Measurements from ENCODE around the gene ROGDI. TPM values are rescaled to one million over a fixed set of nuclear protein-coding genes. Genes with fewer than 3 reads are reported as not detected.

ROGDI gene
- total and polyA plus RNA-seq, 10 of the 15 experiments (the other 5 are each of a cell fraction or from before 2014, with no cell fraction given) = 0.40 to 23.5 (median 12.3) TPM

DNA sequence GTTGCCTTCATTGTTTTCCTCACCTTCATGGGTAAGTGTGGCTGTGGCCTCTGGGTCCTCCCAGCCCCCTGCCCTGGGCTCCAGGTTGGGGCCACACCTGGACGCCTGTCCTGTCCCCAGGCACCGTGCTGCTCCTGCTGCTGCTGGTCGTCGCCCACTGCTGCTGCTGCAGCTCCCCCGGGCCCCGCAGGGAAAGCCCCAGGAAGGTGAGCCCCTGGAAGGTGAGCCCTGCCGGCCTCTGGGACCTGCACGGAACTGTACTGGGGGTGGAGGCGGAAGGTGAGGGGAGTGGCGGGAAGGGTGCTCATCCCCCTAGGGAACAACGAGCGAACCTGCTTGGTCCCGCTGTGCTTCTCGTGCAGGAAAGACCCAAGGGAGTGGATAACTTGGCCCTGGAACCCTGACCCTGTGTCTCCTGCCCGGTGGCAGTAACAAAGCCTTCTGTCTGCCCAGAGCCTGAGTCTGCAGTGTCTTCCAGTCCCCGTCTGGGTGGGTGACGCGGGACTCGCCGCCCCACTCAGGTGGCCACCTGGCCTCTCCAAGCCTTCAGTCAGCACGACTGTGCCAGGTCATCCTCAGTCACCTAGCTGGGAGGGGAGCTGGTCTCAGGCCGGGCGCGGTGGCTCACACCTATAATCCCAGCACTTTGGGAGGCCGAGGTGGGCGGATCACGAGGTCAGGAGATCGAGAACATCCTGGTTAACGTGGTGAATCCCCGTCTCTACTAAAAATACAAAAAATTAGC lies 6.4 kb downstream of the ROGDI start (continued):
- no peak for TF ChIP-seq ZZZ3 (IDR thresholded peaks at IDR 0.05; ENCODE audit: control insufficient read depth, insufficient read length, low read depth)

GRCh38 chr16:4795181-4795827 lies 7.1 kb downstream of the ROGDI start, which contains the start of gene SMIM22:
Gene SMIM22 (plus strand): TSS chr16:4795369. CDS start chr16:4795735, 366 bp downstream.
- SMC1A ChIA-PET (ENCODE audit: uncharacterized antibody, unreplicated experiment) = no interaction called here
- ATAC-seq (no peak), DNase-seq (ENCODE audit: low read depth, low spot score) (no peak), FAIRE-seq (no peak)
- RAD21 ChIA-PET (ENCODE audit: unreplicated experiment) = no interaction called here
- Histone ChIP-seq H4K20me1 (ENCODE audit: control insufficient read depth, insufficient read depth) (no peaks in the 10 kb centered on the region), H3K9me3 (replicated peaks; ENCODE audit: control insufficient read depth, insufficient read depth, low read length) (no peaks in the 10 kb centered on the region), H3K4me1 (ENCODE audit: control insufficient read depth, insufficient read depth, low read length) (peaks cover 4% of the 10 kb centered on the region; the same call in 1 of the 2 replicates), H3K27me3 (replicated peaks in 1 of 2; ENCODE audit: control insufficient read depth in 2 of 2, insufficient read depth in 2 of 2, low read length in 1 of 2) (no peaks in the 10 kb centered on the region), H3K36me3 (ENCODE audit: control insufficient read depth in 2 of 2, insufficient read depth in 2 of 2, low read length in 1 of 2) (no peaks in the 10 kb centered on the region), H3K4me2 (ENCODE audit: control insufficient read depth, insufficient read depth) (no peak within 1 kb of the TSS), H2AFZ (ENCODE audit: control insufficient read depth, low read depth, low read length) (no peak within 1 kb of the TSS), H3K27ac (ENCODE audit: control insufficient read depth, insufficient read depth) (no peak within 1 kb of the TSS), H3K4me3 (no peak within 1 kb of the TSS), H3K79me2 (ENCODE audit: control insufficient read depth, insufficient read depth, low read length) (no peaks in the 10 kb centered on the region), H3K9ac (ENCODE audit: control insufficient read depth, insufficient read depth, low read length) (no peak within 1 kb of the TSS)
- CTCF ChIA-PET = interaction anchor here (1.0 kb wide), 1 partner anchor 137 kb away, joined by 3 read pairs; no protein-coding TSS in a partner anchor
- in situ Hi-C loops (cut with MboI) (no loop called here), intact Hi-C loops (cut with micrococcal nuclease; ENCODE audit: unreplicated experiment) (no loop called here)
- no TSS peak for BruUV-seq (replicated peaks)
- 49% methylated on average over 11 of the region's 14 CpGs for WGBS (ENCODE audit: insufficient coverage, insufficient replicate concordance, low lambda C conversion rate, missing lambda C conversion rate)
- POLR2A ChIA-PET = interaction anchor here (0.5 kb wide), 1 partner anchor 14 kb away, joined by 3 read pairs; no protein-coding TSS in a partner anchor
- TF ChIP-seq ZNF217 (IDR thresholded peaks at IDR 0.05) (no peak), IKZF1 (conservative IDR thresholded peaks at IDR 0.05) (no peak), WRNIP1 (IDR thresholded peaks at IDR 0.05; ENCODE audit: borderline replicate concordance, low read depth, low read length) (no peak), TARDBP (IDR thresholded peaks at IDR 0.05; ENCODE audit: borderline replicate concordance) (no peak), TCF12 (IDR thresholded peaks at IDR 0.05; ENCODE audit: low read depth, low read length) (no peak), SMAD5 (IDR thresholded peaks at IDR 0.05; ENCODE audit: low read depth) (no peak), PAX8 (IDR thresholded peaks at IDR 0.05) (no peak), POLR2AphosphoS2 (IDR thresholded peaks at IDR 0.05; ENCODE audit: low read depth, low read length) (no peak), REST (IDR thresholded peaks at IDR 0.05; ENCODE audit: low read depth, low read length) (no peak), SUPT20H (IDR thresholded peaks at IDR 0.05; ENCODE audit: borderline replicate concordance, control insufficient read depth, low read depth, low read length) (no peak), MYB (IDR thresholded peaks at IDR 0.05; ENCODE audit: borderline replicate concordance, low read depth, low read length) (no peak)
- TF ChIP-seq, protein P1, sequence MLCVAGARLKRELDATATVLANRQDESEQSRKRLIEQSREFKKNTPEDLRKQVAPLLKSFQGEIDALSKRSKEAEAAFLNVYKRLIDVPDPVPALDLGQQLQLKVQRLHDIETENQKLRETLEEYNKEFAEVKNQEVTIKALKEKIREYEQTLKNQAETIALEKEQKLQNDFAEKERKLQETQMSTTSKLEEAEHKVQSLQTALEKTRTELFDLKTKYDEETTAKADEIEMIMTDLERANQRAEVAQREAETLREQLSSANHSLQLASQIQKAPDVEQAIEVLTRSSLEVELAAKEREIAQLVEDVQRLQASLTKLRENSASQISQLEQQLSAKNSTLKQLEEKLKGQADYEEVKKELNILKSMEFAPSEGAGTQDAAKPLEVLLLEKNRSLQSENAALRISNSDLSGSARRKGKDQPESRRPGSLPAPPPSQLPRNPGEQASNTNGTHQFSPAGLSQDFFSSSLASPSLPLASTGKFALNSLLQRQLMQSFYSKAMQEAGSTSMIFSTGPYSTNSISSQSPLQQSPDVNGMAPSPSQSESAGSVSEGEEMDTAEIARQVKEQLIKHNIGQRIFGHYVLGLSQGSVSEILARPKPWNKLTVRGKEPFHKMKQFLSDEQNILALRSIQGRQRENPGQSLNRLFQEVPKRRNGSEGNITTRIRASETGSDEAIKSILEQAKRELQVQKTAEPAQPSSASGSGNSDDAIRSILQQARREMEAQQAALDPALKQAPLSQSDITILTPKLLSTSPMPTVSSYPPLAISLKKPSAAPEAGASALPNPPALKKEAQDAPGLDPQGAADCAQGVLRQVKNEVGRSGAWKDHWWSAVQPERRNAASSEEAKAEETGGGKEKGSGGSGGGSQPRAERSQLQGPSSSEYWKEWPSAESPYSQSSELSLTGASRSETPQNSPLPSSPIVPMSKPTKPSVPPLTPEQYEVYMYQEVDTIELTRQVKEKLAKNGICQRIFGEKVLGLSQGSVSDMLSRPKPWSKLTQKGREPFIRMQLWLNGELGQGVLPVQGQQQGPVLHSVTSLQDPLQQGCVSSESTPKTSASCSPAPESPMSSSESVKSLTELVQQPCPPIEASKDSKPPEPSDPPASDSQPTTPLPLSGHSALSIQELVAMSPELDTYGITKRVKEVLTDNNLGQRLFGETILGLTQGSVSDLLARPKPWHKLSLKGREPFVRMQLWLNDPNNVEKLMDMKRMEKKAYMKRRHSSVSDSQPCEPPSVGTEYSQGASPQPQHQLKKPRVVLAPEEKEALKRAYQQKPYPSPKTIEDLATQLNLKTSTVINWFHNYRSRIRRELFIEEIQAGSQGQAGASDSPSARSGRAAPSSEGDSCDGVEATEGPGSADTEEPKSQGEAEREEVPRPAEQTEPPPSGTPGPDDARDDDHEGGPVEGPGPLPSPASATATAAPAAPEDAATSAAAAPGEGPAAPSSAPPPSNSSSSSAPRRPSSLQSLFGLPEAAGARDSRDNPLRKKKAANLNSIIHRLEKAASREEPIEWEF (IDR thresholded peaks at IDR 0.05; ENCODE audit: insufficient replicate concordance, low read depth, low read length) = no peak
